A549 (cell line): ENCODE results near the gene DPEP2. TPM values are rescaled to one million over a fixed set of nuclear protein-coding genes. Genes with fewer than 3 reads are reported as not detected.
"Not testable (repeated sequence)": the region's sequence is repeated elsewhere in the genome, so short reads cannot be mapped to it uniquely, and the experiment has no call there.

Source experiments
- ATAC-seq, 2 experiments: fragments of 200-7000 bp in 1 of 2; fragments of >200 bp in 1 of 2; cut with Nextera tagmentation in 1 of 2; cut with Tn5 transposase in 1 of 2; 3 replicates each; pipeline versions ENCODE4 v1.8.0 to v1.9.1; 2018 to 2020; ENCODE audit warnings: mild to moderate bottlenecking in 1 of 2, moderate library complexity in 1 of 2
- CTCF ChIA-PET: fragments of 300-600 bp; sonication (Branson Sonifier 250); formaldehyde crosslinking; extraction: SDS; loops from one replicate; lab custom pipeline; 2021; ENCODE audit warnings: antibody characterized with exemption, inconsistent platforms; lab: Yijun Ruan, JAX
- POLR2A ChIA-PET: fragments of 350-600 bp; formaldehyde crosslinking; extraction: SDS; loops from one replicate; lab custom pipeline; 2021; ENCODE audit warnings: antibody characterized with exemption, inconsistent platforms; lab: Yijun Ruan, JAX
- DNase-seq, 2 experiments: peaks; one replicate each; pipeline versions ENCODE4 v3.0.0 to v3.0.0-alpha.2; 2011 to 2016; ENCODE audit warnings: low read depth in 1 of 2, low spot score in 1 of 2
- FAIRE-seq: peaks from 2 replicates; lab custom pipeline; 2011; peaks lifted over from hg19 to GRCh38; lab: Jason Lieb, UNC
- H3K27ac ChIP-seq, 2 experiments: fragments of >200 bp; sonication (Bioruptor Twin); formaldehyde crosslinking; 3 replicates each; pipeline ENCODE4 v1.5.1; 2016 to 2017
- H3K4me1 ChIP-seq: fragments of >200 bp; sonication (Bioruptor Twin); formaldehyde crosslinking; 3 replicates; pipeline ENCODE4 v1.6.1; 2016
- H3K4me2 ChIP-seq: fragments of >200 bp; sonication (Bioruptor Twin); formaldehyde crosslinking; 3 replicates; pipeline ENCODE4 v1.6.1; 2016
- H3K4me3 ChIP-seq: fragments of >200 bp; sonication (Bioruptor Twin); formaldehyde crosslinking; 3 replicates; pipeline ENCODE4 v1.5.1; 2016
- H3K9me3 ChIP-seq: fragments of >200 bp; sonication (Bioruptor Twin); formaldehyde crosslinking; 3 replicates; pipeline ENCODE4 v1.6.1; 2016
- CTCF ChIP-seq: fragments of >200 bp; sonication (Bioruptor Twin); formaldehyde crosslinking; IDR thresholded peaks from 3 replicates; pipeline ENCODE4 v1.5.1; 2016
- EHMT2 ChIP-seq: fragments of 200-600 bp; sonication (generic); IDR thresholded peaks from 2 replicates; pipeline ENCODE4 v1.6.1; 2016; ENCODE audit warnings: antibody characterized with exemption, low read depth, mild to moderate bottlenecking, moderate library complexity
- FOSB ChIP-seq: fragments of 250-450 bp; sonication (Bioruptor Pico); IDR thresholded peaks from 2 replicates; pipeline ENCODE4 v1.5.0; 2020; ENCODE audit warnings: mild to moderate bottlenecking, moderate library complexity
- HES2 ChIP-seq: fragments of >200 bp; sonication (Bioruptor Twin); formaldehyde crosslinking; IDR thresholded peaks from 2 replicates; pipeline ENCODE4 v1.6.1; 2016
- HMGXB4 ChIP-seq: fragments of 250-450 bp; sonication (Bioruptor Pico); IDR thresholded peaks from 2 replicates; pipeline ENCODE4 v1.5.0; 2021; ENCODE audit warnings: mild to moderate bottlenecking, moderate library complexity, borderline replicate concordance
- HOXB5 ChIP-seq: fragments of 250-450 bp; sonication (Bioruptor Pico); IDR thresholded peaks from 2 replicates; pipeline ENCODE4 v1.5.0; 2020; ENCODE audit warnings: mild to moderate bottlenecking, moderate library complexity
- MAFK ChIP-seq: fragments of 450-650 bp; IDR thresholded peaks from 2 replicates; pipeline ENCODE4 v1.6.1; 2014; ENCODE audit not compliant: partially characterized antibody
- PBX3 ChIP-seq: IDR thresholded peaks from 2 replicates; pipeline ENCODE4 v1.6.1; 2012
- PHF8 ChIP-seq: fragments of 200-600 bp; sonication (generic); IDR thresholded peaks from 2 replicates; pipeline ENCODE4 v1.6.1; 2016; ENCODE audit warnings: low read depth, mild to moderate bottlenecking, antibody characterized with exemption, moderate library complexity, borderline replicate concordance
- POLR2A ChIP-seq: IDR thresholded peaks from 2 replicates; pipeline ENCODE4 v1.6.1; 2012; ENCODE audit warnings: mild to moderate bottlenecking, low read length
- POLR2AphosphoS2 ChIP-seq: conservative IDR thresholded peaks from 2 replicates; pipeline ENCODE4 v1.6.1; 2012; ENCODE audit warnings: low read length, improper control_type of control experiment, inconsistent platforms
- RARB ChIP-seq: fragments of 250-450 bp; sonication (Bioruptor Pico); IDR thresholded peaks from 2 replicates; pipeline ENCODE4 v1.8.0; 2021; ENCODE audit warnings: mild to moderate bottlenecking, moderate library complexity
- RNF2 ChIP-seq: fragments of 200-600 bp; sonication (generic); IDR thresholded peaks from 2 replicates; pipeline ENCODE4 v1.6.1; 2016; ENCODE audit warnings: low read depth, mild to moderate bottlenecking, antibody characterized with exemption, moderate library complexity, borderline replicate concordance
- SMC3 ChIP-seq: fragments of >200 bp; sonication (Bioruptor Twin); formaldehyde crosslinking; IDR thresholded peaks from 3 replicates; pipeline ENCODE4 v1.6.1; 2018; ENCODE audit warnings: inconsistent platforms
- WGBS: methylation state at CpG from one replicate; pipeline ENCODE4 v1.1.6; 2017; ENCODE audit errors: missing lambda C conversion rate; 5-methylcytosine and 5-hydroxymethylcytosine counted together
- polyA plus RNA-seq, 4 experiments: library from polyadenylated mRNA; depleted of rRNA in 3 of 4; stranded (reverse); fragments of >200 nt; fragmentation: RNase III in 1 of 4; extraction: RNeasy Plus Mini Kit Qiagen cat#74134 plus additional on column Dnase treatment in 1 of 4; gene quantifications; 2 replicates in 3 of 4; 3 replicates in 1 of 4; pipeline ENCODE4 v1.2.3, GENCODE V29; 2011 to 2017

DPEP2 gene
- polyA plus RNA-seq, 2 of the 4 experiments (the other 2 are of a cell fraction): not detected

GRCh38 chr16:67941469-67942199 is 57.6 kb downstream of the DPEP2 start:
- TF ChIP-seq POLR2AphosphoS2 (0 out of 2 replicates have a peak, but pooled peaks have one; percentile 69), EHMT2 (no peak)
- TF ChIP-seq, all 56 proteins: peak for 1
- H3K9me3 ChIP-seq: no peaks in the 10 kb centered on the region
- WGBS: 74% methylated on average over 9 of the region's 9 CpGs
- no peak overlapping the region for H3K27ac ChIP-seq
- no peak overlapping the region for H3K4me3 ChIP-seq
- ATAC-seq (peak; percentile 4 to 11; a peak in 3 of 6 replicates), FAIRE-seq (no peak), DNase-seq (no peak)
- no peak overlapping the region for H3K4me2 ChIP-seq
- H3K4me1 ChIP-seq: peaks cover 7% of the 10 kb centered on the region; the same call in 2 of the 3 replicates
- ChIA-PET POLR2A (no interaction called here), CTCF (interaction anchor here (0.6 to 5.2 kb wide), 24 partner anchors 9 to 420 kb away, joined by 3 to 54 read pairs (median 3); no protein-coding TSS in a partner anchor)

GRCh38 chr16:67940446-67941089 is 58.7 kb downstream of the DPEP2 start:
- ChIA-PET POLR2A (no interaction called here), CTCF (interaction anchor here (0.6 to 5.2 kb wide), 10 partner anchors 12 to 382 kb away, joined by 3 to 54 read pairs (median 4); no protein-coding TSS in a partner anchor)
- Histone ChIP-seq H3K4me3 (no peak overlapping the region), H3K27ac (no peak overlapping the region), H3K9me3 (no peaks in the 10 kb centered on the region), H3K4me1 (peaks cover 7% of the 10 kb centered on the region; the same call in 2 of the 3 replicates), H3K4me2 (no peak overlapping the region)
- no peak for ATAC-seq
- no peak for DNase-seq
- WGBS: 87% methylated on average over 5 of the region's 5 CpGs
- no peak for TF ChIP-seq PHF8
- no peak for TF ChIP-seq HES2
- no peak for TF ChIP-seq POLR2AphosphoS2
- TF ChIP-seq RNF2: no peak
- no peak for TF ChIP-seq HOXB5 (CRISPR knock-in tag)
- TF ChIP-seq MAFK: no peak
- no peak for TF ChIP-seq CTCF
- TF ChIP-seq SMC3: no peak
- TF ChIP-seq RARB (CRISPR knock-in tag): no peak
- TF ChIP-seq HMGXB4 (CRISPR knock-in tag): no peak
- no peak for TF ChIP-seq FOSB (CRISPR knock-in tag)
- no peak for FAIRE-seq

GRCh38 chr16:67939507-67940445 is 59.5 kb downstream of the DPEP2 start:
- H3K4me3 ChIP-seq: no peak overlapping the region
- no peak for FAIRE-seq
- no peak for DNase-seq
- H3K4me2 ChIP-seq: no peak overlapping the region
- peaks cover 10% of the 10 kb centered on the region; the same call in 2 of the 3 replicates for H3K4me1 ChIP-seq
- ChIA-PET POLR2A (interaction anchor here (0.6 kb wide), 1 partner anchor 416 kb away, joined by 8 read pairs; no protein-coding TSS in a partner anchor), CTCF (interaction anchor here (0.7 to 5.2 kb wide), 7 partner anchors 11 to 1169 kb away, joined by 3 to 54 read pairs (median 6); no protein-coding TSS in a partner anchor)
- no peak for ATAC-seq
- H3K27ac ChIP-seq: no peak overlapping the region
- WGBS: 92% methylated on average over 33 of the region's 33 CpGs
- TF ChIP-seq PBX3: no peak
- 0 out of 2 replicates have a peak, but pooled peaks have one; percentile 14 for TF ChIP-seq POLR2A
- H3K9me3 ChIP-seq: no peaks in the 10 kb centered on the region

- H3K27ac ChIP-seq, H3K4me3 ChIP-seq, DNase-seq, FAIRE-seq, H3K9me3 ChIP-seq, ATAC-seq: not testable (repeated sequence)
- 90% methylated on average over 5 of the region's 5 CpGs for WGBS
- ChIA-PET POLR2A (interaction anchor here (1.8 kb wide), 1 partner anchor 9 kb away, joined by 4 read pairs; no protein-coding TSS in a partner anchor), CTCF (interaction anchor here (0.6 to 22.2 kb wide), 8 partner anchors 9 to 1041 kb away, joined by 3 to 370 read pairs (median 4); partner anchors contain the start of genes EDC4 and NRN1L)
- Histone ChIP-seq H3K4me1 (peaks cover 16% of the 10 kb centered on the region; the same call in 2 of the 3 replicates), H3K4me2 (peak overlapping the region; percentile 88; the same call in 2 of the 3 replicates)
These were observed 61.6 kb downstream of the DPEP2 start for GRCh38 chr16:67937713-67938112.
